Activated naive CD4-positive, alpha-beta T cell treated with anti-CD3 and anti-CD28 coated beads, Interleukin-2, amount 50 U/mL, for 24 hours (primary cell): ENCODE measurements around the gene PNPLA2.

Source experiments
- H3K27ac Mint-ChIP-seq: one replicate; pipeline ENCODE4 v1.8.0; 2021; ENCODE audit warnings: mild to moderate bottlenecking, mixed read lengths
- H3K27me3 Mint-ChIP-seq: one replicate; pipeline ENCODE4 v1.8.0; 2021; ENCODE audit warnings: mixed read lengths
- H3K36me3 Mint-ChIP-seq: one replicate; pipeline ENCODE4 v1.8.0; 2021; ENCODE audit warnings: mixed read lengths
- H3K4me1 Mint-ChIP-seq: one replicate; pipeline ENCODE4 v1.8.0; 2021; ENCODE audit warnings: mixed read lengths
- H3K4me3 Mint-ChIP-seq: one replicate; pipeline ENCODE4 v1.8.0; 2021; ENCODE audit warnings: mild to moderate bottlenecking, mixed read lengths
- H3K9me3 Mint-ChIP-seq: one replicate; pipeline ENCODE4 v1.8.0; 2021; ENCODE audit warnings: mixed read lengths

PNPLA2 gene

GRCh38 chr11:818396-819128, at the start of gene PNPLA2:
Gene PNPLA2, plus strand, starts transcription at chr11:818914. Its CDS starts 805 bp downstream, at chr11:819719.
- H3K9me3 Mint-ChIP-seq, result no peaks in the 10 kb centered on the region
- peak within 1 kb of the TSS; percentile 86 for H3K4me3 Mint-ChIP-seq
- peaks cover 4% of the 10 kb centered on the region for H3K4me1 Mint-ChIP-seq
- no peaks in the 10 kb centered on the region for H3K36me3 Mint-ChIP-seq
- H3K27me3 Mint-ChIP-seq, result no peaks in the 10 kb centered on the region
- peak within 1 kb of the TSS; percentile 65 for H3K27ac Mint-ChIP-seq

DNA sequence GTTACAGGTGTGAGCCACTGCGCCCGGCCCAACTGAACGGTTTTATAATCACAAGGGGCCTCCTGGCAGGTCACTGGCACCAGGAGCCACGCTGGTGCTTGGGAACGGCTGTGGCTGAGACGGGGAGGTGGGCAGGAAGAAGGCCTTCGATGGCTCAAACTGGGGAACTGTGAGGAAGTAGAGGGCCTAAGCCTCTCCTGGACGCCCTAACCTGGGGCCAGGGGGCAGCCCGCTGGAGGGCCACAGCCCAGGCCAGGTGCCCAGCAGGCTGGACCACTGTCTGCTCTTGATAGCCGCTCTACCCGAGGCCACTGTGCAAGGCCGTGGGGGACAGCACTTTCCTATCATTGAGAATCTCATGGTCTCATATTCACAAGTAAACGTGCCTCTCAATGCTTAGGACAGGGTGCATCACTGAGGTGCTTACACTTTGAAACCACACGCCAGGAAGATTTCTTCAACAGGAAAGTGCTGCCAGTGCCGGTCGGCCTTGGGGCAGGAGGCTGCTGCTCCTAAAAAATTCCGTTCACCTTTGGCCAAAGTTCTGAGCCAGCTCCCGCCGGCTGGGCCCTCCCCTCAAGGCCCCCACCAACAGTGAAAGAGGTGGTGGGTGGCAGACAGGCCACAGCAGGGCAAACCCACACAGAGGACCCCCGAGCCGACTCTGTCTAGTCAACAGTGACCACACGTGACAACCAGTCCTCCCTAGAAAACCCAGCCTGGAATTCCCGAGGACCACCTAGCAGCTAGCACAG, 48.6 kb upstream of the PNPLA2 start:
- H3K27ac Mint-ChIP-seq, result no peak overlapping the region
- no peaks in the 10 kb centered on the region for H3K9me3 Mint-ChIP-seq
- no peak overlapping the region for H3K4me3 Mint-ChIP-seq
- H3K36me3 Mint-ChIP-seq, result no peaks in the 10 kb centered on the region
- no peaks in the 10 kb centered on the region for H3K27me3 Mint-ChIP-seq
- peaks cover 4% of the 10 kb centered on the region for H3K4me1 Mint-ChIP-seq

DNA sequence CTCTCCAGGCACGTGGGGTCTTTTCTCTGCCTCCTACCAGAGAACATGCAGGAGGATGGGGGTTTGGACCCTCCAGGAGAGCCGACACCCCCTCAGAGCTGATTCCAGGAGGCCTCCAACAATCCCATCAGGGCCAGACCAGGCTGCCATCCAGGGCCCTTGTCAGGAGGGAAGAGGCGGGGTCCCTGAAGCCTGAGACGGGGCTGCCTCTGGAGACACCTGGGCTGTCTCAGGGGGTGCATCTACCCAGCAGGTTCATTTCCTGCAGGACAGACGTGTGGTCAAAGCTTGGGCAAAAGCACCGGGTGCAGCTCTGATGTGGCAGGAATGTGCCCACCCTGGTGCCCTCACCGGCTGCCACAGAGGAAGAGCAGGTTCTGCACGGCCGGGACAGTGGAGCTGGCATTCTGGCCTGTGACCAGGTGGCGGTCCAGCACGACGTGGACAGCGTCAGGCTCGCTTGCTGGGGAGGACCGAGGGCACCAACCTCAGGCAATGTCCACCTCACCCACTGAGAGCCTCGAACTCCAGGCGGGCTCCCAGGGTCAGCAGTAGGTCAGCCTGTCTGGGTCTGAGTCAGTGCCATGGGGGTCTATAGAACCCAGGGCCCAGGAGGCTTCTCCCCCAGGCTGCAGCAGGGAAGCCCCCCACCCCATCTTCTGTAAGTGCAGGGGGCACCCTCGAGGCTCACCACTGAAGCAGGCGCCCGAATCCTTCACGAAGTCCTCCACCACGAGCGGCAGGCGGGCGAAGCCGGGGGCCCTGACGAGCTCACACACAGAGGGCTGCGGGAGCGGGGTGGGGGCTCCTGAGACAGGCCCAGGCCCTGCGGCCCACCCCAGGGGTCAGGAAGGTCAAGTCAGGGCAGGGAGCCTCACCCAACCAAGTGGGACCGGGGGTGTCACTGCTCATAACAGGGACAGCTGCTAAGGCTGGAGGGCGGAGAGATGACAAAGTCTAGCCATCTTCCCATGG, 47.8 kb upstream of the PNPLA2 start:
- Mint-ChIP-seq H3K4me1 (peaks cover 11% of the 10 kb centered on the region), H3K4me3 (no peak overlapping the region), H3K27me3 (no peaks in the 10 kb centered on the region), H3K9me3 (no peaks in the 10 kb centered on the region), H3K36me3 (no peaks in the 10 kb centered on the region), H3K27ac (no peak overlapping the region)

- H3K27me3 Mint-ChIP-seq, result no peaks in the 10 kb centered on the region
- no peak overlapping the region for H3K27ac Mint-ChIP-seq
- H3K4me3 Mint-ChIP-seq, result no peak overlapping the region
- no peaks in the 10 kb centered on the region for H3K9me3 Mint-ChIP-seq
- H3K36me3 Mint-ChIP-seq, result no peaks in the 10 kb centered on the region
- peaks cover 17% of the 10 kb centered on the region for H3K4me1 Mint-ChIP-seq
These were observed 47.0 kb upstream of the PNPLA2 start for GRCh38 chr11:771617-772204.

GRCh38 chr11:772429-773390, 46.0 kb upstream of the PNPLA2 start:
- Mint-ChIP-seq H3K27me3 (no peaks in the 10 kb centered on the region), H3K4me1 (peaks cover 17% of the 10 kb centered on the region), H3K4me3 (no peak overlapping the region), H3K9me3 (no peaks in the 10 kb centered on the region), H3K27ac (no peak overlapping the region), H3K36me3 (no peaks in the 10 kb centered on the region)

DNA sequence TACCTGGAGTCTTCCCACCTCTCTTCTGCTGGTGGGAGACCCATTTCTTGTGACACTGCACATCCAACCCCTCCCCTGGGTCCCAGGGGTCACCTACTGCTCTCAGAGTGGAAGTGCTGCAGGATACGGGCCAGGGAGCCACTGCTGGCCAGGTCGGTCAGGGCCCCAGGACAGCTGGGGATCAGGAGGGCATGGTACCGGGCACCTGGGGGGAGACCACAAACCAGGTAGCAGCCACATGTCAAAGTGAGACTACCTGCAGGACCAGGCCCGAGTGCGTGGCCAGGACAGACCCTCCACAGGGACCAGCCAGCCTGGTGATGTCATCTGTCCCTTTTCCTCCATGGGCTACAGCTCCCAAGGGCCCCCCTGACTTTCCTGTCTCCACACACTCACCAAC, 45.3 kb upstream of the PNPLA2 start:
- Mint-ChIP-seq H3K9me3 (no peaks in the 10 kb centered on the region), H3K27ac (no peak overlapping the region), H3K27me3 (no peaks in the 10 kb centered on the region), H3K4me1 (peaks cover 17% of the 10 kb centered on the region), H3K4me3 (no peak overlapping the region), H3K36me3 (no peaks in the 10 kb centered on the region)

GRCh38 chr11:773830-774229, 44.9 kb upstream of the PNPLA2 start:
- Mint-ChIP-seq H3K36me3 (no peaks in the 10 kb centered on the region), H3K4me1 (peaks cover 17% of the 10 kb centered on the region), H3K4me3 (no peak overlapping the region), H3K27ac (no peak overlapping the region), H3K9me3 (no peaks in the 10 kb centered on the region), H3K27me3 (no peaks in the 10 kb centered on the region)

DNA sequence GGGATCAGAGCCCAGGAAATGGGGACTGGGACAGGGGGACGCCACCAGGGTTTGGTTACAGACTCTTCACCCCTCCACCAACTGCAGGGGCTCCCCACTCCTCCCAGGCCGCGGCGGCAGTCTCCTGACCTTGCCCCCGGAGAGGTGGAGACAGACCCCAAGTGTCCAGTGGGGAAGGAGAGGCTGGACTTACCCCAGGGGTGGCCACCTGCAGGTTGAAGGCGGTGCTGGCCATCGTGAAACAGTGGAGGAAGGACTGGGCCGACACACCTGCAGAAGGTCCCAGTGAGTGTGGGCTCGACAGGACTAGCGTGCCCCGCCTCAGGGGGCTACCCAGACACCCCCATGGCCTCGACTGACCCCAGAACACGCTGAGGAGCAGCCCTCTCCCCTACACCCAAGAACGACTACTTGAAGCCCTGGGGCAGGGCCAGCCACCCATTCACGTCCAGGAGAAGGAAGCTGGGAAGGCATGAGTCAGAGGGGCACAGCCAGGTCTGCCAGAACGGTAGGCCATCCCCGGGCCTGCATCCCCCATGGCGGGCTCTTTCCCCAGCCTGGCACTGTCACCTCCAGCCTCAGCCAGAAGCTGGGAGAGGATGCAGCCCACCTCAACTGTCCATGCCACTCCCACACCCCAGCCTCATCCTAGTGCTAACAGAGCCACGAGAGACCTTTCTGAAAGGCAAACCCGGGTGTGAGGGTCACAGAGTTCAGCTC, 43.7 kb upstream of the PNPLA2 start:
- Mint-ChIP-seq H3K27me3 (no peaks in the 10 kb centered on the region), H3K4me3 (peak overlapping the region; percentile 81), H3K9me3 (no peaks in the 10 kb centered on the region), H3K36me3 (no peaks in the 10 kb centered on the region), H3K4me1 (peaks cover 20% of the 10 kb centered on the region), H3K27ac (peak overlapping the region; percentile 59)

DNA sequence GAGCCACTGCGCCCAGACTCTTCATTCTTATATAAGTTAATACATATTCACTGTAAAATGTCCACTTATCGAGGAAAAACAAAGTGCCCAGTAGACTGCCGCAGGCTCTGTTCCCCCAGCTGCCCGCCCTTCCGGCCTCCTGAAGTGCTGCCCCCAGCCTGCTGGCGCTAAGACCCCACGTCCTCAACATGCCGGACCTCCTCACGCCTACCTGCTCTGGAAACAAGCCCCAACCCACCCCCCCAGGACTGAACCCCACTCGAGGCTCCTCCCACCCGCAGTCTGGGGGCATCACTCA, 42.5 kb upstream of the PNPLA2 start:
- H3K36me3 Mint-ChIP-seq, result no peaks in the 10 kb centered on the region
- peak overlapping the region; percentile 86 for H3K4me3 Mint-ChIP-seq
- H3K27ac Mint-ChIP-seq, result peak overlapping the region; percentile 62
- H3K9me3 Mint-ChIP-seq, result no peaks in the 10 kb centered on the region
- peaks cover 25% of the 10 kb centered on the region for H3K4me1 Mint-ChIP-seq
- no peaks in the 10 kb centered on the region for H3K27me3 Mint-ChIP-seq

DNA sequence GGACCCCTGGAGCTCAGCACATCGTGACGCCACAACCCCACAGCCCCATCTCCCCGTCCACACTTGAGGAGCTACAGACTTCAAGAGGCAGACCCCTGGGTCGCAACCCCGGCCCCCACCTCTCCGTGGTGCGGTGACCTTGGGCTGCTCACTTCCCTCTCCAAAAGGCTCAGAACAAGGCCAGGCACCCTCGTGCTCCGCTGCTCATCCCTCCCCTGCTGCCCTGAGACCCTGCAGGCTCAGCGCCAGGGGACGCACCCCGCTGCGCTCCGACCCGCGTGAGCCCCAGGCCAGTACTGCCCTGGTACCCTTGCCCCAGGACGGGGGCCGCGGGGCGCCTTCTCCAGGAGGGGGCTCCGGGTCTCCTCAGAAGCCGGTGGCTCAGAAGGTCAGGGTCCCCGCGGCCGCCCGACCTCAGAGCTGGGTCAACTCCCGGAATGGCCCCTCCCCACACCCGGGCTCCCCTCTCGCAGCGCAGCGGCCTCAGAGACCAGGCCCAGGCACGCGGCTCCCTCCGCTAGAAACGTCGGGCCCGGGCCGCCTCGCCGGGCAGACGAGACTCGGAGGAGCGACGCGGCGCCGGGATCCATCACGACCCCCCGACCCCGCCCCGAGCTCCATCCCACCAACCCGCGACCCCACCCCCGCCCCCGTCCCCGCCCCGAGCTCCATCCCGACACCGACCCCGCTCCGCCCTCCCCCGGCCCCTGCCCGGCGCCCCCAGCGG, 42.0 kb upstream of the PNPLA2 start:
- no peaks in the 10 kb centered on the region for H3K36me3 Mint-ChIP-seq

DNA sequence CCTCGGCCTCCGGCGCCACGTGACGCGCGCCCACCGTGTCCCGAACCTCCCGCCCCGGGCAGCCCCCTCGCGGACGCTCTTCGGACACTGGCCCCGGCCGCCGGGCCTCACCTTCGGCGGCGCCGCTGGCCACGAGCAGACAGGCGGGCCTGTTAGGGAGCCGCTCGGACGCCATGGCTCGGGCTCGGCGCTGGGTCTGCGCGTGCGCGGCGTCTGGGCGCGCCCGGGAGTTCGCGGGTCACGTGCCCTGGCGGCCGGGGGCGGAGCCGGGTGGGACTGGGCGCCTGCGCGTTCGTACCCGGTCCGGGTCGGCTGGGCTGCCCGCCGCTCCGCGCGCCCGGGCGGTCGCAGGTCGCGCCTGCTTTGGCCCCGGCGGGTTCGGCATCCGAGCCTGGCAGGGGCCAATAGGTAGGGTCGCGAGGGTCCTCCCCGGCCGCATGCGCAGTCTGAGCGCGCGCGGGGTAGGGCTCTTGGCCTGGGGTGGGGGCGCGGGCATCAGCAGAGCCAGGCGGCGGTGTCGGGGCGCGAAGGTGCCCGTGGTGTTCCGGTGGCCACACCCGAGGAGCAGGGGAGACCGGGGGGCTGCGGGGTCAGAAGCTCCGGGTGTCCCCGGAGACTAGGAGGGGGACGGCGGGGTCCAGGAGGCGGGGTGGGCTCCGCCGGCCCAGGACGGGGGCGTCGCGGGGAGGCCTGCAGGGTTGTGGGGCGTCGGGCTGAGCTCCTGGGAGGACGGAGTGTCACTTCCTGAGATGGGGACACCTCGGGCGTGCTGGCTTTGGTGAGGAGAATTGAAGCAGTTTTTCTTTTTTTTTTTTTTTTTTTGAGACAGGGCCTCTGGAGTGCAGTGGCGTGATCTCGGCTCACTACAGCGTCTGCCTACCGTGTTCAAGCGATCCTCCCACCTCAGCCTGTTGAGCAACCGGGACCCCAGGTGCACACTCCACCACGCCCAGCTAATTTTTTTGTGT, 41.1 kb upstream of the PNPLA2 start, which contains the start of gene GATD1:
TSS of gene GATD1 (minus strand) at position 200 of the 968 bp plus-strand sequence. CDS start at position 175, 25 bp downstream.
- Mint-ChIP-seq H3K27me3 (no peaks in the 10 kb centered on the region), H3K4me3 (peak within 1 kb of the TSS; percentile 86), H3K9me3 (no peaks in the 10 kb centered on the region), H3K27ac (peak within 1 kb of the TSS; percentile 62), H3K36me3 (no peaks in the 10 kb centered on the region), H3K4me1 (peaks cover 25% of the 10 kb centered on the region)

More for the DNA sequence above, 42.0 kb upstream of the PNPLA2 start:
- Mint-ChIP-seq H3K4me3 (peak overlapping the region; percentile 86), H3K27ac (peak overlapping the region; percentile 62), H3K27me3 (no peaks in the 10 kb centered on the region), H3K4me1 (peaks cover 25% of the 10 kb centered on the region), H3K9me3 (no peaks in the 10 kb centered on the region)
